Vagina (tissue), 2 donors: ENCODE results near the gene AFAP1.
"Not testable (repeated sequence)": the region's sequence is repeated elsewhere in the genome, so short reads cannot be mapped to it uniquely, and the experiment has no call there.

Experiments used
- CTCF ChIP-seq, 3 experiments: fragments of 450-650 bp in 2 of 3; fragments of 200-600 bp in 1 of 3; sonication (generic) in 1 of 3; IDR thresholded peaks; one replicate each; pipeline ENCODE4 v1.5.1; 2017 to 2019; ENCODE audit warnings: antibody characterized with exemption in 3 of 3, mild to moderate bottlenecking in 2 of 3, moderate library complexity in 2 of 3
- POLR2A ChIP-seq, 2 donors: fragments of 450-650 bp; IDR thresholded peaks; one replicate each; pipeline ENCODE4 v1.6.1; 2017; ENCODE audit warnings: antibody characterized with exemption in 2 of 2, mild to moderate bottlenecking in 2 of 2, moderate library complexity in 2 of 2
- POLR2AphosphoS5 ChIP-seq, 2 donors: sonication (generic); formaldehyde crosslinking; IDR thresholded peaks; one replicate each; pipeline ENCODE4 v1.9.0; 2017; ENCODE audit warnings: antibody characterized with exemption in 2 of 2, mild to moderate bottlenecking in 2 of 2, low read depth in 1 of 2; ENCODE audit not compliant: insufficient read depth in 1 of 2

- TF ChIP-seq CTCF (IDR thresholded peaks at IDR 0.05); POLR2A (IDR thresholded peaks at IDR 0.05); POLR2AphosphoS5 (IDR thresholded peaks at IDR 0.05; ENCODE audit: insufficient read depth in 1 of 2, low read depth in 1 of 2): not testable (repeated sequence)
Observed at GRCh38 chr4:7918187-7918586, 21.5 kb downstream of the AFAP1 start.
